ENCODE data around the gene FNDC3B. TPM values are rescaled to one million over a fixed set of nuclear protein-coding genes. Genes with fewer than 3 reads are reported as not detected.

The FNDC3B gene
- total RNA-seq, 4 donors from 2014 or later, result 59.8 to 72.6 (median 65.6) TPM

- peaks cover 13 to 48% (median 36%) of the 10 kb centered on the region in 4 donors for H3K36me3 ChIP-seq
- H3K4me1 ChIP-seq, result peaks cover 8 to 41% (median 28%) of the 10 kb centered on the region in 4 donors
- TF ChIP-seq POLR2A (IDR thresholded peaks at IDR 0.05; ENCODE audit: low read depth) (no peak), POLR2AphosphoS5 (IDR thresholded peaks at IDR 0.05) (no peak), CTCF (IDR thresholded peaks at IDR 0.05) (no peak), EP300 (IDR thresholded peaks at IDR 0.05) (no peak)
- 93% methylated on average over 5 of the region's 5 CpGs for WGBS
- no peak overlapping the region for H3K4me3 ChIP-seq
- no peaks in the 10 kb centered on the region for H3K9me3 ChIP-seq
- no peak overlapping the region for H3K27ac ChIP-seq (replicated peaks in 1 of 4)
- H3K27me3 ChIP-seq, result no peaks in the 10 kb centered on the region
- intact Hi-C loops (cut with DNase I), result no loop called here
- no peak for DNase-seq (ENCODE audit: extremely low spot score)
These were observed 74.3 kb downstream of the FNDC3B start for GRCh38 chr3:172113710-172114109.

- Histone ChIP-seq H3K27ac (replicated peaks in 1 of 4) (no peak overlapping the region), H3K4me1 (peaks cover 6 to 50% (median 35%) of the 10 kb centered on the region in 4 donors), H3K27me3 (no peaks in the 10 kb centered on the region), H3K9me3 (no peaks in the 10 kb centered on the region), H3K36me3 (peaks cover 13 to 52% (median 36%) of the 10 kb centered on the region in 4 donors), H3K4me3 (no peak overlapping the region)
- no peak for DNase-seq (ENCODE audit: extremely low spot score)
- intact Hi-C loops (cut with DNase I), result no loop called here
- TF ChIP-seq EP300 (IDR thresholded peaks at IDR 0.05), result no peak
- no peak for TF ChIP-seq CTCF (IDR thresholded peaks at IDR 0.05)
- TF ChIP-seq POLR2AphosphoS5 (IDR thresholded peaks at IDR 0.05), result no peak
- TF ChIP-seq POLR2A (IDR thresholded peaks at IDR 0.05; ENCODE audit: low read depth), result no peak
- 100% methylated on average over 1 of the region's 1 CpG for WGBS
These were observed 75.7 kb downstream of the FNDC3B start for GRCh38 chr3:172115059-172115458.

GRCh38 chr3:172115787-172116186 lies 76.4 kb downstream of the FNDC3B start:
- Histone ChIP-seq H3K4me3 (no peak overlapping the region), H3K4me1 (peaks cover 6 to 52% (median 36%) of the 10 kb centered on the region in 4 donors), H3K27ac (replicated peaks in 1 of 4) (no peak overlapping the region), H3K36me3 (peaks cover 13 to 52% (median 36%) of the 10 kb centered on the region in 4 donors), H3K27me3 (no peaks in the 10 kb centered on the region), H3K9me3 (no peaks in the 10 kb centered on the region)
- WGBS, result 45% methylated on average over 4 of the region's 4 CpGs
- no peak for TF ChIP-seq POLR2A (IDR thresholded peaks at IDR 0.05; ENCODE audit: low read depth)
- TF ChIP-seq EP300 (IDR thresholded peaks at IDR 0.05), result no peak
- no peak for TF ChIP-seq CTCF (IDR thresholded peaks at IDR 0.05)
- TF ChIP-seq POLR2AphosphoS5 (IDR thresholded peaks at IDR 0.05), result no peak
- no peak for DNase-seq (ENCODE audit: extremely low spot score)
- intact Hi-C loops (cut with DNase I), result no loop called here

GRCh38 chr3:172118019-172118418 lies 78.6 kb downstream of the FNDC3B start:
- Histone ChIP-seq H3K4me1 (peaks cover 11 to 61% (median 54%) of the 10 kb centered on the region in 4 donors), H3K36me3 (peaks cover 13 to 45% (median 32%) of the 10 kb centered on the region in 4 donors), H3K9me3 (no peaks in the 10 kb centered on the region), H3K27ac (replicated peaks in 1 of 4) (no peak overlapping the region), H3K27me3 (no peaks in the 10 kb centered on the region), H3K4me3 (no peak overlapping the region)
- TF ChIP-seq POLR2A (IDR thresholded peaks at IDR 0.05; ENCODE audit: low read depth) (no peak), POLR2AphosphoS5 (IDR thresholded peaks at IDR 0.05) (no peak), EP300 (IDR thresholded peaks at IDR 0.05) (no peak), CTCF (IDR thresholded peaks at IDR 0.05) (no peak)
- 61% methylated on average over 4 of the region's 4 CpGs for WGBS
- no peak for DNase-seq (ENCODE audit: extremely low spot score)
- intact Hi-C loops (cut with DNase I), result no loop called here

Measured in esophagus muscularis mucosa (tissue), 4 donors.